Activated CD8-positive, alpha-beta memory T cell treated with anti-CD3 and anti-CD28 coated beads, Interleukin-2, amount 10 ng/mL, durations not matched to agents 7 days and 5 days (primary cell): ENCODE measurements around the gene PTCD3. TPM values are rescaled to one million over a fixed set of nuclear protein-coding genes. Genes with fewer than 3 reads are reported as not detected.
A peak's percentile ranks its signal among the peaks of the same experiment; 100 is the strongest.

Source experiments
- ATAC-seq: fragments of 150-1000 bp; cut with Tn5 transposase; one replicate; pipeline ENCODE4 v1.10.0; 2021; ENCODE audit warnings: moderate library complexity
- CTCF ChIA-PET: fragments of 350-600 bp; sonication (Branson Sonifier 250); formaldehyde crosslinking; loops from one replicate; lab custom pipeline; 2021; ENCODE audit warnings: antibody characterized with exemption; lab: Charles Lee
- DNase-seq: peaks from one replicate; pipeline ENCODE4 v3.0.0-alpha.2; 2020
- H3K27ac Mint-ChIP-seq: one replicate; pipeline ENCODE4 v1.8.0; 2021; ENCODE audit warnings: mild to moderate bottlenecking, mixed read lengths
- H3K27me3 Mint-ChIP-seq: one replicate; pipeline ENCODE4 v1.8.0; 2021; ENCODE audit warnings: mixed read lengths
- H3K36me3 Mint-ChIP-seq: one replicate; pipeline ENCODE4 v1.8.0; 2021; ENCODE audit warnings: mild to moderate bottlenecking, mixed read lengths
- H3K4me1 Mint-ChIP-seq: one replicate; pipeline ENCODE4 v1.8.0; 2021; ENCODE audit warnings: mixed read lengths
- H3K4me3 Mint-ChIP-seq: one replicate; pipeline ENCODE4 v1.8.0; 2021; ENCODE audit warnings: mild to moderate bottlenecking, moderate library complexity, mixed read lengths
- H3K9me3 Mint-ChIP-seq: one replicate; pipeline ENCODE4 v1.8.0; 2022; ENCODE audit warnings: low read depth, mixed read lengths
- total RNA-seq, 2 experiments: library from RNA; stranded (reverse); gene quantifications; one replicate each; pipeline ENCODE4 v1.2.3, GENCODE V29; 2021

PTCD3 gene
- total RNA-seq, 2 experiments from 2014 or later, result 164 to 172 TPM

GRCh38 chr2:86072271-86072858, 33.7 kb upstream of the PTCD3 start:
- Mint-ChIP-seq H3K27ac (peak overlapping the region; percentile 58), H3K4me1 (peaks cover 33% of the 10 kb centered on the region), H3K4me3 (no peak overlapping the region), H3K9me3 (peaks cover 3% of the 10 kb centered on the region), H3K27me3 (no peaks in the 10 kb centered on the region), H3K36me3 (peaks cover 46% of the 10 kb centered on the region)
- DNase-seq, result no peak
- ATAC-seq, result no peak
- CTCF ChIA-PET, result interaction anchor here (1.0 to 3.4 kb wide), 4 partner anchors 8 to 245 kb away, joined by 3 to 20 read pairs (median 6); no protein-coding TSS in a partner anchor

GRCh38 chr2:86073225-86073624, 32.8 kb upstream of the PTCD3 start:
- Mint-ChIP-seq H3K27ac (no peak overlapping the region), H3K4me3 (no peak overlapping the region), H3K27me3 (no peaks in the 10 kb centered on the region), H3K36me3 (peaks cover 47% of the 10 kb centered on the region), H3K9me3 (peaks cover 3% of the 10 kb centered on the region), H3K4me1 (peaks cover 27% of the 10 kb centered on the region)
- no peak for ATAC-seq
- CTCF ChIA-PET, result interaction anchor here (1.0 to 3.4 kb wide), 3 partner anchors 37 to 246 kb away, joined by 3 to 20 read pairs (median 4); no protein-coding TSS in a partner anchor
- no peak for DNase-seq

GRCh38 chr2:86074256-86074655, 31.8 kb upstream of the PTCD3 start:
- H3K4me3 Mint-ChIP-seq, result no peak overlapping the region
- DNase-seq (no peak), ATAC-seq (no peak)
- H3K27ac Mint-ChIP-seq, result no peak overlapping the region
- H3K36me3 Mint-ChIP-seq, result peaks cover 50% of the 10 kb centered on the region
- H3K27me3 Mint-ChIP-seq, result no peaks in the 10 kb centered on the region
- CTCF ChIA-PET, result interaction anchor here (0.8 to 9.3 kb wide), 3 partner anchors 17 to 247 kb away, joined by 3 to 391 read pairs (median 126); partner anchors contain the start of gene ST3GAL5
- H3K9me3 Mint-ChIP-seq, result peaks cover 3% of the 10 kb centered on the region
- peaks cover 27% of the 10 kb centered on the region for H3K4me1 Mint-ChIP-seq

- ATAC-seq, result no peak
- Mint-ChIP-seq H3K27ac (no peak overlapping the region), H3K9me3 (peaks cover 3% of the 10 kb centered on the region), H3K4me1 (peaks cover 28% of the 10 kb centered on the region), H3K36me3 (peaks cover 46% of the 10 kb centered on the region), H3K27me3 (no peaks in the 10 kb centered on the region), H3K4me3 (no peak overlapping the region)
- CTCF ChIA-PET, result interaction anchor here (0.8 to 9.3 kb wide), 3 partner anchors 18 to 247 kb away, joined by 3 to 391 read pairs (median 126); partner anchors contain the start of gene ST3GAL5
- DNase-seq, result no peak
Observed at GRCh38 chr2:86074811-86075210, 31.2 kb upstream of the PTCD3 start.

DNA sequence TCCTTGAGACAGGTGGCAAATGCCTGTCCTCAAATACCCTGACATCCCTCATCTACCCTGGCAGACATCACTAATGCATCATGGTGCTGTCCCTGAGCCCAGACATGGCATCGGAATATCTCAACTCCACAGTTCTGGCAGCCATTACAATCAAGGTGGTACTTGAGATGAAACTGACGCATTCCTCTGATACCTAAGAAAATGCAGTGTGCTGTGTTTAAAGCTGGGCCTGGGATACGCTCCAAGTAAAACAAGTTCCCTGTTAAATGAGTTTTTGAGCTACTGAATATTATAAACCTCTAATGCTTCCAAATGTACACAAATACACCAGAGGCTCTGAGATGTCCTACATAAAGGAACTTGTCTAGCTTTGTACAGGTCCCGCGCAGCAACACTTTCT, 30.1 kb upstream of the PTCD3 start:
- ATAC-seq (no peak), DNase-seq (no peak)
- peaks cover 39% of the 10 kb centered on the region for H3K36me3 Mint-ChIP-seq
- H3K9me3 Mint-ChIP-seq, result peaks cover 3% of the 10 kb centered on the region
- H3K27ac Mint-ChIP-seq, result no peak overlapping the region
- CTCF ChIA-PET, result interaction anchor here (5.4 to 9.3 kb wide), 3 partner anchors 40 to 248 kb away, joined by 43 to 391 read pairs (median 126); partner anchors contain the start of gene ST3GAL5
- no peaks in the 10 kb centered on the region for H3K27me3 Mint-ChIP-seq
- peaks cover 39% of the 10 kb centered on the region for H3K4me1 Mint-ChIP-seq
- H3K4me3 Mint-ChIP-seq, result no peak overlapping the region

DNA sequence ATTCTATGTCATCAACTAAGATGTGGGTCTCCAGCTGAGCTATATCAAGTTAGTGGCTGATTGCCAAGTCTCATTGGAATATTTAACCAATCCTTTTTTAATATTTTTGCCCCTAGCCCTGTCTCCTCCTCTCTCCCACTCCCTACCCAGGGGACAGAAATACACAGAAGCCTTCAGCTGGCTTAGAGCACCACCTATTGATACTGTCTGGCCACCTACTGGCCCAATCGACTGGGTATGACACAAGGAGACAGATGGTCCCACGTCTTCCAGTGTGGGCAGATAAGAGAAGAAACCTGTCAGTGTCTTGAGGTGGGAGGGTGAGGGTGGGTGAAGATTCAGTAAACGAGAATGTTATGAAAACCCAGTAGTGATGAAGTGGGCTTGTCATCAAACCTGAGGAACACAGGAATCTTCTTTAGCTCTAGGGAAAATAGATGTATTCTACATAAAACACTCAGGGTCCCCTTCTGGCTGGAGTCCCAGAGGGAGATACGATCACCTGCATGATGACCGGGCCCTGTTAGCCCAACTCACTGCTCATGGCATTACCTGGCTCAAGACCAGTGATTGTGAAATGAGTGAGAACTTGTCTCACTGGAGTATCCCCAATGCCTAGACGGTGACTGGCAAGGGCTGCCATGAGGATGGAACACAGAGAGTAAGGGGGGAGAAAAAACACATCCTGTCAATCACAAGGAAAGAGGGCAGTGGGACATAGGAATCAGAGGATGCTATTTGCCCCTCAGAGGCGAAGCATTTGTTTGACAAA, 27.1 kb upstream of the PTCD3 start:
- Mint-ChIP-seq H3K9me3 (no peaks in the 10 kb centered on the region), H3K4me3 (no peak overlapping the region), H3K4me1 (peaks cover 35% of the 10 kb centered on the region), H3K27ac (peak overlapping the region; percentile 70), H3K36me3 (peaks cover 28% of the 10 kb centered on the region), H3K27me3 (no peaks in the 10 kb centered on the region)
- CTCF ChIA-PET, result interaction anchor here (0.6 to 9.3 kb wide), 38 partner anchors 7 to 358 kb away, joined by 3 to 391 read pairs (median 5); partner anchors contain the start of genes POLR1A, PTCD3 and ST3GAL5
- DNase-seq, result peak; percentile 70
- ATAC-seq, result peak; percentile 51

DNA sequence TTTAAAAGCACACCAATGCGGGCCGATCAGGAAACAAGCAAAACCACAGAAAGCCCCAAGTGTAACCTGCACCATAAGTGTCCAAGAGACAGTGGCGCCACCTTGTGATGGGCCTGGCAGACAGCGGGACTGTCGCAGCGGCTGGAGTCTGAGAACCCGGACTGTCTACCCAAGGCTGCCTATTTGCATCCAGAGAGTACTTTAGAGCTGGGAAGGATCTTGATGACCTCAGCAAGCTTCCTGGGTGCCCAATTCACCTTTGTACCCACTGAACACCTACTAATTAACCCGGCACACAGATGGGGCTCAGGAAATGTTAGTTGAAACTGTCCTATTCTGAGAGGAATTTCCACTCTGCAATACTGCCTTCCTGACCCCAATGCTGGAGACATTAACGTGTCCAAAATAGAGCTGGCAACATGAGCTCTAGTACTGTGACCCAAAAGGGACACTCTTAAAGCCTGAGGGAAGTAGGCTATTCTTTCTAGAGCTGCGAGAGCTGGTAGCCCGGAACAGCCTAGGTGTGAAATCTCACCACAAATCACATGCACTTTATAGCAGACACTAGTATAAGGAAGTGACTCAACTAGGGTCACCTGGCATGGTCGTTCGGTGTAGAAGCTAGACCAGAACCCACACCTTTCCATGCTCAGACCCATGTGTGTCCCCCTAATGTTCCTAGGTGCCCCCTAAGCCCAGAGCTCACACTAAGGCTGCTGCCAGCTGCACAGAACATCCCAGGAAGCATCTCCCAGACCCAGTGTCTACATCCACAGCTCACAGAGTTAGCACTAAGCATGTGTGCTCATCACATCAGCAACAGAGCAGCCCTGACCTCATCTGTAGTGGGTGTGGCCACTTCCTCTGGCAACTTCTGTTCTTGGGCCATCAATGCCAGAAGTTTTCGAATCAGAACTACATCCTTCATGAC, 25.8 kb upstream of the PTCD3 start:
- H3K36me3 Mint-ChIP-seq, result peaks cover 27% of the 10 kb centered on the region
- no peak overlapping the region for H3K4me3 Mint-ChIP-seq

GRCh38 chr2:86081724-86082123, 24.3 kb upstream of the PTCD3 start:
- Mint-ChIP-seq H3K4me1 (peaks cover 35% of the 10 kb centered on the region), H3K27ac (no peak overlapping the region), H3K36me3 (peaks cover 32% of the 10 kb centered on the region), H3K4me3 (no peak overlapping the region), H3K27me3 (no peaks in the 10 kb centered on the region), H3K9me3 (no peaks in the 10 kb centered on the region)
- no peak for DNase-seq
- CTCF ChIA-PET, result interaction anchor here (0.9 to 9.3 kb wide), 7 partner anchors 11 to 254 kb away, joined by 3 to 391 read pairs (median 5); partner anchors contain the start of gene ST3GAL5
- ATAC-seq, result no peak

More for the DNA sequence above, 25.8 kb upstream of the PTCD3 start:
- H3K27me3 Mint-ChIP-seq, result no peaks in the 10 kb centered on the region
- peak overlapping the region; percentile 88 for H3K27ac Mint-ChIP-seq
- DNase-seq, result peak; percentile 93
- peaks cover 35% of the 10 kb centered on the region for H3K4me1 Mint-ChIP-seq
- peak; percentile 85 for ATAC-seq
- H3K9me3 Mint-ChIP-seq, result no peaks in the 10 kb centered on the region
- CTCF ChIA-PET, result interaction anchor here (0.8 to 9.3 kb wide), 44 partner anchors 9 to 443 kb away, joined by 3 to 391 read pairs (median 4); partner anchors contain the start of genes POLR1A, PTCD3 and ST3GAL5

- peaks cover 32% of the 10 kb centered on the region for H3K4me1 Mint-ChIP-seq
- no peaks in the 10 kb centered on the region for H3K9me3 Mint-ChIP-seq
- no peak for DNase-seq
- ATAC-seq, result no peak
- no peaks in the 10 kb centered on the region for H3K27me3 Mint-ChIP-seq
- peaks cover 26% of the 10 kb centered on the region for H3K36me3 Mint-ChIP-seq
- H3K4me3 Mint-ChIP-seq, result no peak overlapping the region
- H3K27ac Mint-ChIP-seq, result no peak overlapping the region
- CTCF ChIA-PET, result interaction anchor here (0.5 to 9.3 kb wide), 3 partner anchors 193 to 255 kb away, joined by 4 to 391 read pairs (median 126); partner anchors contain the start of gene ST3GAL5
Observed at GRCh38 chr2:86082756-86083155, 23.3 kb upstream of the PTCD3 start.

DNA sequence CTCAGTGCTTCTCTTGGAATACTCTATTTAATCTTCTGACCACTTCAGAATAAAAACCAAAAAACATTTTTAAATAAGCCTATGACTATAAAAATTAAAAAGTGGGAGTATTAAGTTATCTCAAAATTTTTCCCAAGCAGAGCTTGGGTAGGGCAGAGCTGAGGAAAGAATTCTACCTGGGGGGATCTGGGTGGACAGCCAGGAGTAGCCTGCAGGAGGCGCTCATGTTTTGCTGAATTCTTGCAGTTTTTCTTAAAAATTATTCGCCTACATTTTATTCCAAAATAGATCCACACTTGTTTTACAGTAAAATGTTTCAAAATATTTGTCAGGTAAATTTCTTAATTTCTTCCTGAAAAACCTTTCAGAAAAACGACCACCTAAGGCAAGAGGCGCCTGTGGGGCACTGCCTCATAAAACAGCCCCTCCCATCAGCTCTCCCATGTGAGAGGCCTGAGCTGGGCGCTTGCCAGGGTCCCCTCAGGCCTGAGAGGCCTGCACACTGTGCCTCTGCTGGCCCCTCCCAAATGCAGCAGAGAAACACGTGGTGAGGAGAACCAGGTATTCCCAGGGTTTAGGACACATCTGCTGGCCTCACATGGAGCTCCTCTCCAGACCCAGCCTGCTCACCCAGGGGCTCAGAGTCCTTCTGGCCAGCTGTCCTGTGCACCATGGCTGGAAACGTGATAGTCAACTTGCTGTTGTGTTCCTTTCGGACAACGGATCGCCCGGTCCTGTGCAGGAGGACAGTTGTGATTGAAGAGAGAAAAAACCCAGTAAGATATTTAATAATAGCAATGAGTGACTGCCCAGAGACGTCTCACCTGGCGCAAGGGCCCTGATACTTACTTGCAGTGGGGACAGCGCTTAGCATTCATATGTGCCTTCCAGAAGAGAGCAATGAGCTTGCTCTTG, 17.8 kb upstream of the PTCD3 start:
- Mint-ChIP-seq H3K36me3 (peaks cover 35% of the 10 kb centered on the region), H3K9me3 (no peaks in the 10 kb centered on the region), H3K27ac (no peak overlapping the region), H3K4me3 (no peak overlapping the region), H3K4me1 (peaks cover 2% of the 10 kb centered on the region), H3K27me3 (no peaks in the 10 kb centered on the region)
- CTCF ChIA-PET, result interaction anchor here (0.7 to 2.6 kb wide), 10 partner anchors 8 to 359 kb away, joined by 3 to 15 read pairs (median 3); partner anchors contain the start of gene PTCD3
- ATAC-seq, result no peak
- DNase-seq, result no peak

- CTCF ChIA-PET, result interaction anchor here (1.1 to 1.8 kb wide), 2 partner anchors 11 to 14 kb away, joined by 3 to 6 read pairs; partner anchors contain the start of genes POLR1A and PTCD3
- Mint-ChIP-seq H3K4me3 (no peak overlapping the region), H3K4me1 (peaks cover 17% of the 10 kb centered on the region), H3K27me3 (no peaks in the 10 kb centered on the region), H3K27ac (no peak overlapping the region), H3K36me3 (peaks cover 48% of the 10 kb centered on the region), H3K9me3 (no peaks in the 10 kb centered on the region)
- DNase-seq (no peak), ATAC-seq (no peak)
Observed at GRCh38 chr2:86094229-86094628, 11.8 kb upstream of the PTCD3 start.
